Fibroblast of villous mesenchyme (primary cell): Measurements from ENCODE around the gene GNG14. TPM values are rescaled to one million over a fixed set of nuclear protein-coding genes. Genes with fewer than 3 reads are reported as not detected.
"Not testable (repeated sequence)": the region's sequence is repeated elsewhere in the genome, so short reads cannot be mapped to it uniquely, and the experiment has no call there.

ENCODE experiments used
- DNase-seq: peaks from one replicate; pipeline ENCODE4 v3.0.0-alpha.2; 2010; ENCODE audit warnings: low read depth
- H3K4me3 ChIP-seq: 2 replicates; pipeline ENCODE4 v1.5.1; 2011; ENCODE audit warnings: low read depth, mild to moderate bottlenecking, low read length
- CTCF ChIP-seq: IDR thresholded peaks from 2 replicates; pipeline ENCODE4 v1.5.1; 2012; ENCODE audit warnings: low read depth, mild to moderate bottlenecking, low read length; ENCODE audit not compliant: insufficient read depth
- total RNA-seq: library from RNA; depleted of rRNA; stranded (reverse); fragments of >200 nt; gene quantifications from 2 replicates; pipeline ENCODE4 v1.2.3, GENCODE V29; 2012

GNG14 gene
- total RNA-seq, 1 donor, result not detected

GRCh38 chr19:12695096-12695495 lies 7.3 kb downstream of the GNG14 start:
- no peak overlapping the region for H3K4me3 ChIP-seq
- DNase-seq, result no peak
- no peak for TF ChIP-seq CTCF

GRCh38 chr19:12695514-12695913 lies 7.7 kb downstream of the GNG14 start:
- peak overlapping the region; percentile 82 for H3K4me3 ChIP-seq
- TF ChIP-seq CTCF, result no peak
- no peak for DNase-seq

- H3K4me3 ChIP-seq, result peak overlapping the region; percentile 82
- DNase-seq, result no peak
- TF ChIP-seq CTCF, result no peak
These were observed 8.2 kb downstream of the GNG14 start for GRCh38 chr19:12695997-12696365.

- H3K4me3 ChIP-seq, result peak within 1 kb of the TSS; percentile 82
- DNase-seq, result peak; percentile 97
- no peak for TF ChIP-seq CTCF
These were observed 8.9 kb downstream of the GNG14 start, which contains the start of gene FBXW9 for GRCh38 chr19:12696366-12697335. TSS of gene FBXW9 (minus strand) at chr19:12696631. CDS start at chr19:12696581, 50 bp downstream.

- DNase-seq, H3K4me3 ChIP-seq: not testable (repeated sequence)
These were observed 9.6 kb downstream of the GNG14 start for GRCh38 chr19:12697425-12697824.

- H3K4me3 ChIP-seq, result no peak overlapping the region
- DNase-seq, result no peak
- no peak for TF ChIP-seq CTCF
These were observed 10.3 kb downstream of the GNG14 start for GRCh38 chr19:12698138-12698537.

GRCh38 chr19:12701596-12702282 lies 13.9 kb downstream of the GNG14 start:
- no peak for DNase-seq
- no peak for TF ChIP-seq CTCF
- H3K4me3 ChIP-seq, result no peak overlapping the region
